ENCODE data around the gene KMT2E.
A peak's percentile ranks its signal among the peaks of the same experiment; 100 is the strongest.
"Not testable (repeated sequence)": the region's sequence is repeated elsewhere in the genome, so short reads cannot be mapped to it uniquely, and the experiment has no call there.

The KMT2E gene

DNA sequence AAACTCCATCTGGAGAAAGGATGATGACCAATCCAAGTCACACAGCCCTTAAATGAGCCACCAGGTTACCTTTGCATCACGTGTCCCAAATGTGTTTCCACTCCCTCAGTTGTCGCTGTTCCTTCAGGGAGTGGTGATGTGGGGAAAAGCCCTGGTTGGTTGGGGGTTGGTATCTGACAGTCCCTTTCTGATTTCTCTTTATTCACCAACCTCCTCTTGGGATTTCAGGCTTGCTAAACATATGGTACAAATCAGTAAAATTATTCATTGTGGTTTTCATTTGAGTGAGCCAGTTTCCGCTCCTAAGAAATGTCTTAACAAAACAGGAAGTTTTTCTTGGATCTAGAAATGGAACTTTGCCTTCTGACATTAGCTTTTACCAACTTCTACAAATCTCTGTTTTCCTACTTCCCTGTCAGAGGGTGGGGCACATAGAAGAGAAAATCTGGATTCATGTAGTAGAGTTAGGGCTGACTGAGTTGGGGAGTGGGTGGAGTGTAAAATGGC is 40.0 kb upstream of the KMT2E start:
- H3K9me3 ChIP-seq (ENCODE audit: control insufficient read depth in 2 of 2, low read length in 2 of 2), result no peaks in the 10 kb centered on the region
- no peak overlapping the region for H3K4me3 ChIP-seq (ENCODE audit: low read length in 2 of 2)
- H3K27me3 ChIP-seq (ENCODE audit: control insufficient read depth in 1 of 2, insufficient read depth in 2 of 2, low read length in 2 of 2), result no peaks in the 10 kb centered on the region
- no peak overlapping the region for H3K9ac ChIP-seq (ENCODE audit: low read length in 2 of 2)
- H3K27ac ChIP-seq (ENCODE audit: low read length), result peak overlapping the region; percentile 49
- peaks cover 47% of the 10 kb centered on the region for H3K4me1 ChIP-seq (ENCODE audit: control insufficient read depth, insufficient read depth, low read length)
- no peaks in the 10 kb centered on the region for H3K36me3 ChIP-seq (ENCODE audit: control insufficient read depth in 2 of 2, insufficient read depth in 2 of 2, low read length in 2 of 2)

GRCh38 chr7:104975553-104975952 is 38.5 kb upstream of the KMT2E start:
- not testable (repeated sequence) for H3K9me3 ChIP-seq (ENCODE audit: control insufficient read depth in 2 of 2, low read length in 2 of 2); H3K27me3 ChIP-seq (ENCODE audit: control insufficient read depth in 1 of 2, insufficient read depth in 2 of 2, low read length in 2 of 2); H3K4me3 ChIP-seq (ENCODE audit: low read length in 2 of 2); H3K27ac ChIP-seq (ENCODE audit: low read length); H3K36me3 ChIP-seq (ENCODE audit: control insufficient read depth in 2 of 2, insufficient read depth in 2 of 2, low read length in 2 of 2); H3K9ac ChIP-seq (ENCODE audit: low read length in 2 of 2)
- H3K4me1 ChIP-seq (ENCODE audit: control insufficient read depth, insufficient read depth, low read length), result peaks cover 56% of the 10 kb centered on the region

GRCh38 chr7:104976966-104977636 is 36.9 kb upstream of the KMT2E start:
- no peak overlapping the region for H3K4me3 ChIP-seq (ENCODE audit: low read length in 2 of 2)
- H3K36me3 ChIP-seq (ENCODE audit: control insufficient read depth in 2 of 2, insufficient read depth in 2 of 2, low read length in 2 of 2), result no peaks in the 10 kb centered on the region
- no peaks in the 10 kb centered on the region for H3K27me3 ChIP-seq (ENCODE audit: control insufficient read depth in 1 of 2, insufficient read depth in 2 of 2, low read length in 2 of 2)
- no peaks in the 10 kb centered on the region for H3K9me3 ChIP-seq (ENCODE audit: control insufficient read depth in 2 of 2, low read length in 2 of 2)
- peak overlapping the region; percentile 82 for H3K27ac ChIP-seq (ENCODE audit: low read length)
- peaks cover 53% of the 10 kb centered on the region for H3K4me1 ChIP-seq (ENCODE audit: control insufficient read depth, insufficient read depth, low read length)
- H3K9ac ChIP-seq (ENCODE audit: low read length in 2 of 2), result no peak overlapping the region

- H3K27me3 ChIP-seq (ENCODE audit: control insufficient read depth in 1 of 2, insufficient read depth in 2 of 2, low read length in 2 of 2), result no peaks in the 10 kb centered on the region
- H3K27ac ChIP-seq (ENCODE audit: low read length), result peak overlapping the region; percentile 82
- no peaks in the 10 kb centered on the region for H3K9me3 ChIP-seq (ENCODE audit: control insufficient read depth in 2 of 2, low read length in 2 of 2)
- peak overlapping the region in 1 of 2 donors; percentile 32 for H3K9ac ChIP-seq (ENCODE audit: low read length in 2 of 2)
- no peaks in the 10 kb centered on the region for H3K36me3 ChIP-seq (ENCODE audit: control insufficient read depth in 2 of 2, insufficient read depth in 2 of 2, low read length in 2 of 2)
- peaks cover 57% of the 10 kb centered on the region for H3K4me1 ChIP-seq (ENCODE audit: control insufficient read depth, insufficient read depth, low read length)
- H3K4me3 ChIP-seq (ENCODE audit: low read length in 2 of 2), result no peak overlapping the region
Observed at GRCh38 chr7:104978460-104978859, 35.5 kb upstream of the KMT2E start.

DNA sequence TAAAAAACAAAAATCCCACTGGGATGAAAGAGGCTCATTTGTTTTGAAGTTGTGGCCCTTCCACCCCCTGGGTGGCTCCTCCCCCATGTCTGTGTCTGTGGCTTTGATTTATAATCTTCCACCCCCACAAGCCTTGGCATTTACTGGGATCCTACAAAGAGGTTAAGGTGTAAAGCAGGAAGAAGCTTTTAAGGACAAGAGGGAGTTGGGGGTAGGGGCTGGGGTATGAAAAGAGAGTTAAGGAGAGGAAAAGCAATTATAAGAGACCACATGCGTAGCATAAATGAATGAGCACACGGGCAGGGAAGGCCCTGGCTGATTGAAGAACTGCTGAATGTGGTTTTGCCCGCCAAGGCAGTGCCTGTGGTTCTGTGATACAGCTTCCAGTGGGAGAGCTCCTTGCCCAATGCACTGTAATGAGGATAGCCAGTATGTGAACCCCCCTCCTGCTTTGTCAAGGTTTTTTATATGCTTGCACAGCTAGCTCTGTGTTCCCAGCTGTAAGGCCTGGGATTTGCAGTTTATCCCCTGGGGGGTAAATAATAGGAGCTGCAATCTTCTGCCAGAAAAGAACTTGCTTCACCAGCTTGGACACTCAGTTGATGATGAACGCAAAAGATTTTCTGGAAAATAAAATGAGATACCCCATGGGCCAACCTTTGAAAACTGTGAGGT is 34.7 kb upstream of the KMT2E start:
- peak overlapping the region; percentile 32 to 47 for H3K9ac ChIP-seq (ENCODE audit: low read length in 2 of 2)

DNA sequence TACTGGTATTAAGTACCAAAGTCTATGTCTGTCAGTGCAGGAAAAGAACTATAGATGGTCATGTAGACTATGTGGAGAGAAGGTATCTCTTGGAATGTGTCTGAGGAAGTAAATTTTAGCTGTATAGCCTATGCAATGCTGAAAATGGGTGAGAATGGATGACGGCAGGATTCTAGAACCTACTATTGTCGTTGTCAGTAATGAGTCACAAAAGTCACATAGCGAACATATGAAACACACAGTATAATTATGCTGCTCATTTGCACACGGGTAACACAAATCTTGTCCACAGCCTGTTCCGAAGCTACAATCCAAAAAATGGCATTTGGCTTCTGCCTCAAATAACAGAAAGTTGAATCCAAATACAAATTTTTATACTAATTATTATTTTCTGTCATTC is 33.6 kb upstream of the KMT2E start:
- H3K27ac ChIP-seq (ENCODE audit: low read length), result peak overlapping the region; percentile 82

More for the DNA sequence above, 34.7 kb upstream of the KMT2E start:
- H3K9me3 ChIP-seq (ENCODE audit: control insufficient read depth in 2 of 2, low read length in 2 of 2), result no peaks in the 10 kb centered on the region
- no peaks in the 10 kb centered on the region for H3K36me3 ChIP-seq (ENCODE audit: control insufficient read depth in 2 of 2, insufficient read depth in 2 of 2, low read length in 2 of 2)
- H3K27ac ChIP-seq (ENCODE audit: low read length), result peak overlapping the region; percentile 82
- no peaks in the 10 kb centered on the region for H3K27me3 ChIP-seq (ENCODE audit: control insufficient read depth in 1 of 2, insufficient read depth in 2 of 2, low read length in 2 of 2)
- H3K4me1 ChIP-seq (ENCODE audit: control insufficient read depth, insufficient read depth, low read length), result peaks cover 56% of the 10 kb centered on the region
- H3K4me3 ChIP-seq (ENCODE audit: low read length in 2 of 2), result no peak overlapping the region

GRCh38 chr7:104980841-104981671 is 32.9 kb upstream of the KMT2E start:
- H3K27ac ChIP-seq (ENCODE audit: low read length), result no peak overlapping the region
- H3K4me1 ChIP-seq (ENCODE audit: control insufficient read depth, insufficient read depth, low read length), result peaks cover 59% of the 10 kb centered on the region
- H3K9me3 ChIP-seq (ENCODE audit: control insufficient read depth in 2 of 2, low read length in 2 of 2), result no peaks in the 10 kb centered on the region
- peaks cover 0 to 2% of the 10 kb centered on the region in 2 donors for H3K36me3 ChIP-seq (ENCODE audit: control insufficient read depth in 2 of 2, insufficient read depth in 2 of 2, low read length in 2 of 2)
- no peak overlapping the region for H3K9ac ChIP-seq (ENCODE audit: low read length in 2 of 2)
- no peak overlapping the region for H3K4me3 ChIP-seq (ENCODE audit: low read length in 2 of 2)
- H3K27me3 ChIP-seq (ENCODE audit: control insufficient read depth in 1 of 2, insufficient read depth in 2 of 2, low read length in 2 of 2), result no peaks in the 10 kb centered on the region

More for the DNA sequence above, 33.6 kb upstream of the KMT2E start:
- Histone ChIP-seq H3K9ac (ENCODE audit: low read length in 2 of 2) (no peak overlapping the region), H3K27me3 (ENCODE audit: control insufficient read depth in 1 of 2, insufficient read depth in 2 of 2, low read length in 2 of 2) (no peaks in the 10 kb centered on the region), H3K4me3 (ENCODE audit: low read length in 2 of 2) (no peak overlapping the region), H3K9me3 (ENCODE audit: control insufficient read depth in 2 of 2, low read length in 2 of 2) (no peaks in the 10 kb centered on the region), H3K4me1 (ENCODE audit: control insufficient read depth, insufficient read depth, low read length) (peaks cover 60% of the 10 kb centered on the region), H3K36me3 (ENCODE audit: control insufficient read depth in 2 of 2, insufficient read depth in 2 of 2, low read length in 2 of 2) (no peaks in the 10 kb centered on the region)

- Histone ChIP-seq H3K4me1 (ENCODE audit: control insufficient read depth, insufficient read depth, low read length) (peaks cover 53% of the 10 kb centered on the region), H3K9ac (ENCODE audit: low read length in 2 of 2) (no peak overlapping the region), H3K4me3 (ENCODE audit: low read length in 2 of 2) (no peak overlapping the region), H3K27me3 (ENCODE audit: control insufficient read depth in 1 of 2, insufficient read depth in 2 of 2, low read length in 2 of 2) (no peaks in the 10 kb centered on the region), H3K9me3 (ENCODE audit: control insufficient read depth in 2 of 2, low read length in 2 of 2) (no peaks in the 10 kb centered on the region), H3K36me3 (ENCODE audit: control insufficient read depth in 2 of 2, insufficient read depth in 2 of 2, low read length in 2 of 2) (peaks cover 0 to 7% of the 10 kb centered on the region in 2 donors), H3K27ac (ENCODE audit: low read length) (no peak overlapping the region)
Observed at GRCh38 chr7:104981672-104982037, 32.4 kb upstream of the KMT2E start.

GRCh38 chr7:104982308-104983075 is 31.5 kb upstream of the KMT2E start:
- H3K4me1 ChIP-seq (ENCODE audit: control insufficient read depth, insufficient read depth, low read length), result peaks cover 46% of the 10 kb centered on the region
- H3K4me3 ChIP-seq (ENCODE audit: low read length in 2 of 2), result peak overlapping the region; percentile 76 to 85
- H3K27me3 ChIP-seq (ENCODE audit: control insufficient read depth in 1 of 2, insufficient read depth in 2 of 2, low read length in 2 of 2), result no peaks in the 10 kb centered on the region
- peaks cover 0 to 7% of the 10 kb centered on the region in 2 donors for H3K36me3 ChIP-seq (ENCODE audit: control insufficient read depth in 2 of 2, insufficient read depth in 2 of 2, low read length in 2 of 2)
- no peaks in the 10 kb centered on the region for H3K9me3 ChIP-seq (ENCODE audit: control insufficient read depth in 2 of 2, low read length in 2 of 2)
- peak overlapping the region; percentile 99 for H3K27ac ChIP-seq (ENCODE audit: low read length)
- peak overlapping the region; percentile 87 to 99 for H3K9ac ChIP-seq (ENCODE audit: low read length in 2 of 2)

- Histone ChIP-seq H3K9ac (ENCODE audit: low read length in 2 of 2) (peak overlapping the region; percentile 87 to 99), H3K4me3 (ENCODE audit: low read length in 2 of 2) (peak overlapping the region; percentile 76 to 85), H3K4me1 (ENCODE audit: control insufficient read depth, insufficient read depth, low read length) (peaks cover 40% of the 10 kb centered on the region), H3K36me3 (ENCODE audit: control insufficient read depth in 2 of 2, insufficient read depth in 2 of 2, low read length in 2 of 2) (peaks cover 0 to 7% of the 10 kb centered on the region in 2 donors), H3K27ac (ENCODE audit: low read length) (peak overlapping the region; percentile 99), H3K9me3 (ENCODE audit: control insufficient read depth in 2 of 2, low read length in 2 of 2) (no peaks in the 10 kb centered on the region), H3K27me3 (ENCODE audit: control insufficient read depth in 1 of 2, insufficient read depth in 2 of 2, low read length in 2 of 2) (no peaks in the 10 kb centered on the region)
Observed at GRCh38 chr7:104983076-104983577, 30.9 kb upstream of the KMT2E start.

All from stomach smooth muscle (tissue), 2 donors.